Neural progenitor cell (in vitro differentiated cells): ENCODE data around the gene ANO10.

Source experiments
- EZH2 ChIP-seq: fragments of 200-600 bp; sonication (generic); IDR thresholded peaks from 2 replicates; pipeline ENCODE4 v1.6.1; 2017; ENCODE audit warnings: antibody characterized with exemption, mild to moderate bottlenecking, moderate library complexity
- EZH2phosphoT487 ChIP-seq: fragments of 200-600 bp; sonication (generic); IDR thresholded peaks from 2 replicates; pipeline ENCODE4 v1.6.1; 2017; ENCODE audit warnings: antibody characterized with exemption
- TF ChIP-seq, protein P1 (sequence below): fragments of 200-600 bp; sonication (generic); IDR thresholded peaks from 2 replicates; pipeline ENCODE4 v1.5.1; 2017; ENCODE audit warnings: antibody characterized with exemption, mild to moderate bottlenecking

DNA sequence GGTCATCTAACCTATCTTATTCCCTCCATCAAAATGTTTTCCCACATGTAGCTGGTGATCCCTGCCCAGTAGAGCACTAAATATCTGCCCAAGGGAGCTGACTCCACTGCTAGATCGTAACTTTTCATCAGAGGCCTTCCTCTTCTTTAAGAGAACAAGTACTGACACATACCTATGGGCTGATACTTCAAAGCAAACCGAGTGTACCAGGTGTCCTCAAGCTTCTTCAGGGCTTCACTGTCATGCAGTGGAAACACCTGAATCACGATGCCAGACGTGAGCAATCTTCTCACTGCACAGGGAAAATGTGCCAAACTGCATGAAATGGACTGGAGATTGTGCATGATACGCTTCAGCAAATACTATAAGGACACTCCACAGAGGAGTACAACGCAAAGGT is 41.6 kb downstream of the ANO10 start:
- TF ChIP-seq EZH2 (no peak), EZH2phosphoT487 (no peak)
- TF ChIP-seq, protein P1, sequence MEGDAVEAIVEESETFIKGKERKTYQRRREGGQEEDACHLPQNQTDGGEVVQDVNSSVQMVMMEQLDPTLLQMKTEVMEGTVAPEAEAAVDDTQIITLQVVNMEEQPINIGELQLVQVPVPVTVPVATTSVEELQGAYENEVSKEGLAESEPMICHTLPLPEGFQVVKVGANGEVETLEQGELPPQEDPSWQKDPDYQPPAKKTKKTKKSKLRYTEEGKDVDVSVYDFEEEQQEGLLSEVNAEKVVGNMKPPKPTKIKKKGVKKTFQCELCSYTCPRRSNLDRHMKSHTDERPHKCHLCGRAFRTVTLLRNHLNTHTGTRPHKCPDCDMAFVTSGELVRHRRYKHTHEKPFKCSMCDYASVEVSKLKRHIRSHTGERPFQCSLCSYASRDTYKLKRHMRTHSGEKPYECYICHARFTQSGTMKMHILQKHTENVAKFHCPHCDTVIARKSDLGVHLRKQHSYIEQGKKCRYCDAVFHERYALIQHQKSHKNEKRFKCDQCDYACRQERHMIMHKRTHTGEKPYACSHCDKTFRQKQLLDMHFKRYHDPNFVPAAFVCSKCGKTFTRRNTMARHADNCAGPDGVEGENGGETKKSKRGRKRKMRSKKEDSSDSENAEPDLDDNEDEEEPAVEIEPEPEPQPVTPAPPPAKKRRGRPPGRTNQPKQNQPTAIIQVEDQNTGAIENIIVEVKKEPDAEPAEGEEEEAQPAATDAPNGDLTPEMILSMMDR: no peak
